H9 (cell line): ENCODE data around the gene UBQLN4. TPM values are rescaled to one million over a fixed set of nuclear protein-coding genes. Genes with fewer than 3 reads are reported as not detected.

ENCODE experiments used
- DNase-seq: peaks from one replicate; pipeline ENCODE4 v3.0.0-alpha.2; 2017
- H2AFZ ChIP-seq: one replicate; pipeline ENCODE4 v1.6.1; 2013; ENCODE audit warnings: mild to moderate bottlenecking, low read length, control low read depth, moderate library complexity
- H2AK5ac ChIP-seq: 2 replicates; pipeline ENCODE4 v1.6.1; 2013; ENCODE audit warnings: low read length, control low read depth, mixed read lengths; ENCODE audit not compliant: insufficient read length
- H2BK120ac ChIP-seq: one replicate; pipeline ENCODE4 v1.6.1; 2013; ENCODE audit warnings: low read depth, mild to moderate bottlenecking, low read length, control low read depth, inconsistent platforms; ENCODE audit not compliant: poor library complexity, severe bottlenecking
- H2BK12ac ChIP-seq: 2 replicates; pipeline ENCODE4 v1.6.1; 2013; ENCODE audit warnings: low read length, control low read depth, mixed read lengths, low read depth; ENCODE audit not compliant: insufficient read length
- H2BK15ac ChIP-seq: 2 replicates; pipeline ENCODE4 v1.6.1; 2013; ENCODE audit warnings: low read depth, low read length, control low read depth
- H2BK20ac ChIP-seq: one replicate; pipeline ENCODE4 v1.6.1; 2013; ENCODE audit warnings: low read depth, mild to moderate bottlenecking, low read length, control low read depth, inconsistent platforms; ENCODE audit not compliant: poor library complexity, severe bottlenecking
- H2BK5ac ChIP-seq: 2 replicates; pipeline ENCODE4 v1.6.1; 2013; ENCODE audit warnings: low read length, control low read depth, mixed read lengths; ENCODE audit not compliant: insufficient read length
- H3K14ac ChIP-seq: 2 replicates; pipeline ENCODE4 v1.6.1; 2013; ENCODE audit warnings: low read length, control low read depth; ENCODE audit not compliant: insufficient read depth
- H3K18ac ChIP-seq: 2 replicates; pipeline ENCODE4 v1.6.1; 2013; ENCODE audit warnings: low read depth, mild to moderate bottlenecking, mixed read lengths, low read length, control low read depth; ENCODE audit not compliant: insufficient read length
- H3K23ac ChIP-seq: 2 replicates; pipeline ENCODE4 v1.6.1; 2013; ENCODE audit warnings: low read length, control low read depth, mixed read lengths, low read depth; ENCODE audit not compliant: insufficient read length
- H3K23me2 ChIP-seq: 2 replicates; pipeline ENCODE4 v1.6.1; 2013; ENCODE audit warnings: low read depth, mild to moderate bottlenecking, mixed read lengths, low read length, control low read depth; ENCODE audit not compliant: insufficient read length, poor library complexity, severe bottlenecking
- H3K27ac ChIP-seq: 2 replicates; pipeline ENCODE4 v1.5.1; 2013; ENCODE audit warnings: low read length, control low read depth, mixed read lengths, low read depth; ENCODE audit not compliant: insufficient read length
- H3K27me3 ChIP-seq: 2 replicates; pipeline ENCODE4 v1.6.1; 2013; ENCODE audit warnings: low read length, control low read depth, inconsistent platforms; ENCODE audit not compliant: insufficient read depth
- H3K4ac ChIP-seq: 2 replicates; pipeline ENCODE4 v1.6.1; 2013; ENCODE audit warnings: low read depth, mild to moderate bottlenecking, control low read depth, inconsistent platforms, low read length, moderate library complexity
- H3K4me1 ChIP-seq: 2 replicates; pipeline ENCODE4 v1.6.1; 2013; ENCODE audit warnings: low read length, control low read depth, inconsistent platforms; ENCODE audit not compliant: insufficient read depth
- H3K4me2 ChIP-seq: 2 replicates; pipeline ENCODE4 v1.6.1; 2013; ENCODE audit warnings: low read length, control low read depth, mixed read lengths; ENCODE audit not compliant: insufficient read length, insufficient read depth
- H3K56ac ChIP-seq: 2 replicates; pipeline ENCODE4 v1.6.1; 2013; ENCODE audit warnings: low read depth, mild to moderate bottlenecking, mixed read lengths, low read length, control low read depth; ENCODE audit not compliant: insufficient read length
- H3K79me1 ChIP-seq: 2 replicates; pipeline ENCODE4 v1.6.1; 2013; ENCODE audit warnings: low read depth, mild to moderate bottlenecking, moderate library complexity, low read length, control low read depth, inconsistent platforms; ENCODE audit not compliant: insufficient read depth, poor library complexity, severe bottlenecking
- H3K79me2 ChIP-seq: 2 replicates; pipeline ENCODE4 v1.6.1; 2013; ENCODE audit warnings: low read length, control low read depth, inconsistent platforms; ENCODE audit not compliant: insufficient read depth
- H3K9ac ChIP-seq: 2 replicates; pipeline ENCODE4 v1.6.1; 2013; ENCODE audit warnings: low read length, control low read depth, mixed read lengths; ENCODE audit not compliant: insufficient read length; ENCODE audit errors: extremely low read depth
- H3K9me3 ChIP-seq: one replicate; pipeline ENCODE4 v1.6.1; 2013; ENCODE audit warnings: low read depth, low read length, inconsistent platforms; ENCODE audit not compliant: control insufficient read depth
- H3T11ph ChIP-seq: one replicate; pipeline ENCODE4 v1.6.1; 2013; ENCODE audit warnings: mild to moderate bottlenecking, low read length, control low read depth, inconsistent platforms
- H4K20me1 ChIP-seq: one replicate; pipeline ENCODE4 v1.6.1; 2013; ENCODE audit not compliant: control insufficient read depth, insufficient read length, insufficient read depth
- H4K5ac ChIP-seq: 2 replicates; pipeline ENCODE4 v1.6.1; 2013; ENCODE audit warnings: low read depth, mild to moderate bottlenecking, mixed read lengths, low read length, control low read depth; ENCODE audit not compliant: insufficient read length
- H4K8ac ChIP-seq: replicated peaks from 2 replicates; pipeline ENCODE4 v1.6.1; 2013; ENCODE audit warnings: low read length, control low read depth, mixed read lengths, low read depth; ENCODE audit not compliant: insufficient read length
- H4K91ac ChIP-seq: 2 replicates; pipeline ENCODE4 v1.6.1; 2013; ENCODE audit warnings: low read depth, mild to moderate bottlenecking, moderate library complexity, mixed read lengths, low read length, control low read depth; ENCODE audit not compliant: insufficient read length
- H3K27ac Mint-ChIP-seq, 3 experiments: 2 replicates in 2 of 3; 3 replicates in 1 of 3; pipeline ENCODE4 v1.8.0; 2020 to 2021; ENCODE audit warnings: mixed read lengths in 3 of 3, mild to moderate bottlenecking in 1 of 3, moderate library complexity in 1 of 3
- H3K27me3 Mint-ChIP-seq: 2 replicates; pipeline ENCODE4 v1.8.0; 2021; ENCODE audit warnings: low read depth, mild to moderate bottlenecking, moderate library complexity, mixed read lengths
- H3K36me3 Mint-ChIP-seq, 3 experiments: 2 replicates in 2 of 3; 3 replicates in 1 of 3; pipeline ENCODE4 v1.8.0; 2020 to 2021; ENCODE audit warnings: low read depth in 3 of 3, mixed read lengths in 3 of 3; ENCODE audit not compliant: insufficient read depth in 1 of 3
- H3K4me1 Mint-ChIP-seq, 2 experiments: 2 replicates each; pipeline ENCODE4 v1.8.0; 2020; ENCODE audit warnings: mixed read lengths in 2 of 2
- H3K4me3 Mint-ChIP-seq, 2 experiments: 2 replicates in 1 of 2; 3 replicates in 1 of 2; pipeline ENCODE4 v1.8.0; 2020 to 2021; ENCODE audit warnings: mild to moderate bottlenecking in 2 of 2, mixed read lengths in 2 of 2, moderate library complexity in 1 of 2
- H3K9me3 Mint-ChIP-seq, 2 experiments: 2 replicates in 1 of 2; 3 replicates in 1 of 2; pipeline ENCODE4 v1.8.0; 2020; ENCODE audit warnings: mild to moderate bottlenecking in 2 of 2, mixed read lengths in 2 of 2, moderate library complexity in 1 of 2
- WGBS: extraction: QIAGEN DNeasy Blood & Tissue Kit; methylation state at CpG from one replicate; pipeline ENCODE4 v1.1.7; 2013; ENCODE audit warnings: missing lambda C conversion rate, low lambda C conversion rate, mixed read lengths; ENCODE audit not compliant: insufficient read length; ENCODE audit errors: extremely low coverage; 5-methylcytosine and 5-hydroxymethylcytosine counted together
- total RNA-seq: library from RNA; stranded (reverse); gene quantifications from 2 replicates; pipeline ENCODE4 v1.2.1, GENCODE V29; 2021
- TF ChIP-seq, protein P1 (sequence below): fragments of 200-600 bp; sonication (generic); conservative IDR thresholded peaks from 3 replicates; pipeline ENCODE4 v1.8.0; 2021; ENCODE audit warnings: antibody characterized with exemption, mild to moderate bottlenecking

The UBQLN4 gene
- total RNA-seq, 1 experiment from 2014 or later = 49.4 TPM

GRCh38 chr1:156003923-156004188 is 49.7 kb downstream of the UBQLN4 start:
- H3K4me1 Mint-ChIP-seq = peaks cover 10 to 13% of the 10 kb centered on the region in 2 experiments
- WGBS = no CpG with 5 or more reads among the region's 2 CpGs
- no peak overlapping the region for H3K4me2 ChIP-seq
- H3K4ac ChIP-seq = no peak overlapping the region
- no peak overlapping the region for H2BK20ac ChIP-seq
- H2BK5ac ChIP-seq = no peak overlapping the region
- no peak overlapping the region for H3K56ac ChIP-seq
- H3K36me3 Mint-ChIP-seq = peaks cover 5 to 10% (median 5%) of the 10 kb centered on the region in 3 experiments; a peak in 6 of 7 replicates
- H3K79me2 ChIP-seq = no peaks in the 10 kb centered on the region
- H3K23me2 ChIP-seq = no peaks in the 10 kb centered on the region
- H3K27me3 Mint-ChIP-seq = peaks cover 2% of the 10 kb centered on the region; the same call in 1 of the 2 replicates
- no peaks in the 10 kb centered on the region for H3K79me1 ChIP-seq
- no peak overlapping the region for H4K5ac ChIP-seq
- no peaks in the 10 kb centered on the region for H4K20me1 ChIP-seq
- no peaks in the 10 kb centered on the region for H3K9me3 Mint-ChIP-seq
- H4K8ac ChIP-seq = no peak overlapping the region
- TF ChIP-seq, protein P1, sequence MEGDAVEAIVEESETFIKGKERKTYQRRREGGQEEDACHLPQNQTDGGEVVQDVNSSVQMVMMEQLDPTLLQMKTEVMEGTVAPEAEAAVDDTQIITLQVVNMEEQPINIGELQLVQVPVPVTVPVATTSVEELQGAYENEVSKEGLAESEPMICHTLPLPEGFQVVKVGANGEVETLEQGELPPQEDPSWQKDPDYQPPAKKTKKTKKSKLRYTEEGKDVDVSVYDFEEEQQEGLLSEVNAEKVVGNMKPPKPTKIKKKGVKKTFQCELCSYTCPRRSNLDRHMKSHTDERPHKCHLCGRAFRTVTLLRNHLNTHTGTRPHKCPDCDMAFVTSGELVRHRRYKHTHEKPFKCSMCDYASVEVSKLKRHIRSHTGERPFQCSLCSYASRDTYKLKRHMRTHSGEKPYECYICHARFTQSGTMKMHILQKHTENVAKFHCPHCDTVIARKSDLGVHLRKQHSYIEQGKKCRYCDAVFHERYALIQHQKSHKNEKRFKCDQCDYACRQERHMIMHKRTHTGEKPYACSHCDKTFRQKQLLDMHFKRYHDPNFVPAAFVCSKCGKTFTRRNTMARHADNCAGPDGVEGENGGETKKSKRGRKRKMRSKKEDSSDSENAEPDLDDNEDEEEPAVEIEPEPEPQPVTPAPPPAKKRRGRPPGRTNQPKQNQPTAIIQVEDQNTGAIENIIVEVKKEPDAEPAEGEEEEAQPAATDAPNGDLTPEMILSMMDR = no peak
- no peak overlapping the region for H2BK12ac ChIP-seq
- H4K91ac ChIP-seq = no peak overlapping the region
- no peak overlapping the region for H3K18ac ChIP-seq
- no peak overlapping the region for H3T11ph ChIP-seq
- H3K27ac Mint-ChIP-seq = no peak overlapping the region
- no peaks in the 10 kb centered on the region for H3K9me3 ChIP-seq
- H3K27ac ChIP-seq = no peak overlapping the region
- no peaks in the 10 kb centered on the region for H3K27me3 ChIP-seq
- H3K23ac ChIP-seq = no peak overlapping the region
- no peaks in the 10 kb centered on the region for H3K4me1 ChIP-seq
- H2AK5ac ChIP-seq = no peak overlapping the region
- H3K14ac ChIP-seq = no peak overlapping the region
- no peak overlapping the region for H3K4me3 Mint-ChIP-seq
- DNase-seq = no peak
- no peak overlapping the region for H2BK120ac ChIP-seq
- no peak overlapping the region for H2BK15ac ChIP-seq
- no peak overlapping the region for H2AFZ ChIP-seq
- no peak overlapping the region for H3K9ac ChIP-seq
